Inferior parietal cortex (tissue), 1 donor: Measurements from ENCODE around the gene ANAPC16.
"Not testable (repeated sequence)": the region's sequence is repeated elsewhere in the genome, so short reads cannot be mapped to it uniquely, and the experiment has no call there.

Source experiments
- DNase-seq: peaks from one replicate; pipeline ENCODE4 v3.0.0-alpha.2; 2016; ENCODE audit errors: extremely low spot score

The ANAPC16 gene

DNA sequence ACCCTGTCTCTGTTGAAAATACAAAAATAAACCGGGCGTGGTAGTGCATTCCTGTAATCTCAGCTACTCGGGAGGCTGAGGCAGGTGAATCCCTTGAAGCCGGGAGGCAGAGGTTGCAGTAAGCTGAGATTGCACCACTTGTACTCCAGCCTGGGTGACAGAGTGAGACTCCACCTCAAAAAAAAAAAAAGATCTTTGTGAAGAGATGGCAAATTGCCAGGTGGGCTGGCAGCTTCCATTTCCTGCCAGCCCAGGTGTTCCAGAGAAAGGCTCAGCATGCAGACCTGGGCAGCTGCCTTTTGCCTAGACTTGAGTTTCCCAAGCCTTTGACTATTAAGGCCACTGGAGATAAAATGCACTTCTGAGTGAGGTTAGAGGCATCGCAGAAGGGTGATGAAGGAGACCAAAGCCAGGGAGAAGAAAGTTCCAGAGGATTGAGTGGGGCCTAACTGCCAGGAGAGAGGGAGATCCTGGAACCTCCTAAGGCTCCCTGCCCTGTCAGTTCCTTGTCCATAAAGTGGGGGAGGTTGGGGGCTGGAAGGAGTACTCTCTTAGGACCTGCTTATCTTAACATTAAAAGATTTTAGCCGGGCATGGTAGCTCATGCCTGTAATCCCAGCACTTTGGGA, 47.9 kb downstream of the ANAPC16 start:
- DNase-seq: no peak

DNA sequence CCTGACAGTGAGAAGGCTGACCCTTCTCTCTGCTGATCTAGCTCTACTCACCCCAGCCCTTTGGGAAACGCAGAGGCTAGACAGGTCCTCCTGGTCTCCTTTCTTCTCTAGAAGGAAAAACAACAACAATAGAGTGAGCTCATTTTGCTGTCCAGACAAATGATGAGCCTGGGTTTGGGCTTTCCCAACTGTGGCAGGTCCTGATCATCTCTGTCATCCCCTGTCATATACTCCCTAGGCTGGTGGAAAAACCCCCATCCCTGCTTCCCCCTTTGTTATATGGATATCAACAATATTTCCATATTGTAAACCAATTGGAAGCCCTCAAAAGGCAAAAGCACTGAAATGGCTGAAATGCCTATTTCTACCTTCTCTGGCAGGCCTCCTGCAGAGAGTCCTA, 48.7 kb downstream of the ANAPC16 start:
- DNase-seq: no peak

DNA sequence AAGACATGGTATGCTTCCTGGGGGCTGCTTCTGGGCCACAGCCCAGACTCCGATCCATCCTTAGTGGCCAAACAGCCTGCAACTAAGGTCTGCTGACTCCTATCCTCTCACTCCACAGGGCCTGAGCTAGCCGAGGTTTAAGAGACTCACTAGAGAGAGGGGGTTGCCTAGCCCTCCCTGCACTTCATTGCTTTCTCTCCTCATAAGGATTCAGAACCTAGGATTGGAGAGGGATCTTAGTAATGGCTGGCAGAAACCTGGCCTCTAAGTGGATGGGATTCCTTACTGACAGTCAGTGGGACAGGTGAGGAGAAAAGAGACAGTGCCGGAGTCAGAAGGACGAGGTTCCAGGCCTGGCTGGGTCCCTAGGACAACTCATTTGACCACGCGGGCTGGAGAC, 49.7 kb downstream of the ANAPC16 start:
- no peak for DNase-seq

DNA sequence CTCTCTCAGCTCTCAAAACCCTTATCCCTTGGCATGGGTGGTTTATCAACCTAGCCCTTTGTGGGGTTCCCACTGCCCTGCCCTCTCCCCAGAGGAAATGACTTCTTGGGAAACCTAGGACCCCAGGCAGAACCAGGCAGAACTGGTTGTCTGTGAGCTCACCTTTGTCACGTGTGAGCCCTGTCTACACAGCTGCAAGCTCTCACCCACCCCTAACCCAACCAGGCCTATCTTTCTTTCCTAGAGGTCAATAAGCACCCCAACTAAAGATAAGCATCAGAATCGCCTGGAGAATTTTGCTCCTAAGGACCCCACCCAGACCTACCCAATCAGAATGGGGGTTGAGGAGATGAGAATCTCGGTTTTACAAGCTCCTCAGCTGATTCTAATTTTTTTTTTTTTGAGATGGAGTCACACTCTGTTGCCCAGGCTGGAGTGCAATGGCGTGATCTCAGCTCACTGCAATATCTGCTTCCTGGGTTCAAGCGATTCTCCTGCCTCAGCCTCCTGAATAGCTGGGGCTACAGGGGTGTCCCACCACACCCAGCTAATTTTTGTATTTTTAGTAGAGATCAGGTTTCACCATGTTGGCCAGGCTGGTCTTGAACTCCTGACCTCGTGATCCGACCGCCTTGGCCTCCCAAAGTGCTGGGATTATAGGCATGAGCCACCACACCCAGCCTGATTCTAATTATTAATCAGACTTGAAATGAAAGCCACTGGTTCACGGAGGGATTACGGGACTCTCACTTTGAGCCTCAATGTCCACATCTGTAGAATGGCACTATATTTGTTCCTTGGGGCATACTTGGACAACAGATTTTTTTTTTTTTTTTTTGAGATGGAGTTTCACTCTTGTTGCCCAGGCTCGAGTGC, 50.4 kb downstream of the ANAPC16 start:
- DNase-seq: no peak

DNA sequence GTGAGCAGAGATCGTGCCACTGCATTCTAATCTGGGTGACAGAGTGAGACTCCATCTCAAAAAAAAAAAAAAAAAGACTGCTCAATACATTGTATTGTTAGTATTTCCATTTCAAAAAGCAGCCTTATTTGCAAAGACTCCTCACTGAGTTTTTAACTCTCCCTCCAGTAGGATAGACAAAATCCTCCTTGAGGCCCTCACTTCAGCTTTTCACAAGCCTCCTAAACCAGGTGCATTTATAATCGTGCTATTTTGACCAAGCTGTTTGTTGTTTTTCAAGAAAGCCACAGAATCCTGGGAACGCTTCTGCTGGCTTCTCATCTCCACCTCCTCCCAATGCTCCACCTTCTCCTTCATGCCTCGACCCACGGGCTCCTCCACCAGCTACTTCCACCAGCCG, 51.6 kb downstream of the ANAPC16 start:
- DNase-seq: no peak

DNA sequence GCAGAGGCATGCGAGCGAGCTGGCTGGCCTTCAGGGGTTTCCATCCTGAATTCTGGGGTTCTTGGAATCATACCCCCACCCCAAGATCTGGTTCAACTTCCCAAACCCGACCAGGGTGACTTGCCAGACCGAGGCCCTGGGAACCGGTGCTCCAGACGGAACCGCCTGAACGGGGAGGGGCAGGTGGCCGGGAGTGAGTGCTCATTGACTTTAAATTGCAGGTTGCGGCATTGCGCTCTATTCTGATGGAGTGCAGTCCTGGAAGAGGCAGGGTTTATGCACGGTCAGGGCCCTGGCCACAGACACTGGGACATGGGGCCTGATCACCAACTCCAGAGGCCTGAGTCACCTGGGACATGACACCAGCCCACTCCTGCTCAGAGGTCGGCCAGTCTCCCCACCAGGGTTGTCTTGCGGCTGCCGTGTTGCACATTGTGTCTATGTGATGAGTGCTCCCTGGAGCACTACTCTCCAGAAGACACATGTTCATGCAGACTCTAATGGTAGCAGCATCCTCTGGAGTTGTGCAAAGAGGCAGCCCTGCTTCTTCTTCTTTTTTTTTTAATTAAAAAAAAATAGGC, 52.1 kb downstream of the ANAPC16 start:
- DNase-seq: no peak

DNA sequence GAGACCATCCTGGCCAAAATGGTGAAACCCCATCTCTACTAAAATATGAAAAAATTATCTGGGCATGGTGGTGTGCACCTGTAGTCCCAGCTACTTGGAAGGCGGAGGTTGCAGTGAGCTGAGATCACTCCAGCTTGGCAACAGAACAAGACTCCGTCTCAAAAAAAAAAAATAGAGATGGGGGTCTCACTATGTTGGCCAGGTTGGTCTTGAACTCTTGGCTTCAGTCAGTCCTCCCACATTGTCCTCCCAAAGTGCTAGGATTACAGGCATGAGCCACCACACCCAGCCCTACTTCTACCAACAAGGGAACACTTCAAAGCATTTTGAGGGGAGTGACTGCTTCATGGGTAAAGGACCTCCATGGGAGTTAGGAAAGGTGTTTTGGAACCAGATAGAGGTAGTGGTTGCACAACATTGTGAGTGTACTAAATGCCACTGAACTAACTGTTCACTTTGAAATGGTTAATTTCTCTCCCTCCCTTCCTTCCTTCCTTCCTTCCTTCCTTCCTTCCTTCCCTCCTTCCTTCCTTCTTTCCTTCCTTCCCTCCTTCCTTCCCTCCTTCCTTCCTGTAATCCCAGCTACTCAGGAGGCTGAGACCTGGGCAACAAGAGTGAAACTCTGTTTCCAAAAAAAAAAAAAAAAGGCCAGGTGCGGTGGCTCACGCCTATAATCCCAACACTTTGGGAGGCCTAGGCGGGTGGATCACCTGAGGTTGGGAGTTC, 52.8 kb downstream of the ANAPC16 start:
- not testable (repeated sequence) for DNase-seq

DNA sequence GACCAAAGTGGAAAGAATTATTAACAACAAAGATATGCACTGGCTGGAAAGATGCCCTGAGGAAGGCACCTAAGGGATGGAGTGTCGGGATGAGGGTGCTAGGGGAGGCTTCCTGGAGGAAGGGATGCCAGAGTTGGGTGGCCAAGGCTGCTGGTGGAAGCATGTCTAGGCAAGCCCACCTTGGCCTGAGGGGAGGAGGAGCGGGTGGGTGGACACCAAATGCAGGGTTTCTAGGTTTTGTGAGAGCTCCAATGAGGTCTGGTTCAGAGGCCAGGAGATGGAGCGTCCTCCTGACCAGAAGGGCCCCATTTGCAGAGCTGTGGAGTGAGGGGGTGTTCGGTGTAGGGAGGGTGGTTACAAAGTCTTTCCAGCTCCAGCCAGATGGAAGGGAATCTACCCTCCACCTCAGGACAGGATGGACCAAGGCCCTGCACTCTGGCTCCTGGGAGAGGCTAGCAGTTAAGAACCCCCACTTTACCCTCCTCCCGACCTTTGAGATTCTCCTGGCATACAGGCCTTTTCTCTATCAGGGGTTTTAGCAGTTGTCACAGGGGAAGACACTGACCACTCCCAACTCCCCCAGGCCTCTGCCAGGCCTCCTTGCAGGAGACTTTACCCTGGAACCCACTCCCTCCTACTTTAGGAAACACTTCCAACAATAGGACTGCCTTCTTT, 54.9 kb downstream of the ANAPC16 start:
- DNase-seq: no peak

DNA sequence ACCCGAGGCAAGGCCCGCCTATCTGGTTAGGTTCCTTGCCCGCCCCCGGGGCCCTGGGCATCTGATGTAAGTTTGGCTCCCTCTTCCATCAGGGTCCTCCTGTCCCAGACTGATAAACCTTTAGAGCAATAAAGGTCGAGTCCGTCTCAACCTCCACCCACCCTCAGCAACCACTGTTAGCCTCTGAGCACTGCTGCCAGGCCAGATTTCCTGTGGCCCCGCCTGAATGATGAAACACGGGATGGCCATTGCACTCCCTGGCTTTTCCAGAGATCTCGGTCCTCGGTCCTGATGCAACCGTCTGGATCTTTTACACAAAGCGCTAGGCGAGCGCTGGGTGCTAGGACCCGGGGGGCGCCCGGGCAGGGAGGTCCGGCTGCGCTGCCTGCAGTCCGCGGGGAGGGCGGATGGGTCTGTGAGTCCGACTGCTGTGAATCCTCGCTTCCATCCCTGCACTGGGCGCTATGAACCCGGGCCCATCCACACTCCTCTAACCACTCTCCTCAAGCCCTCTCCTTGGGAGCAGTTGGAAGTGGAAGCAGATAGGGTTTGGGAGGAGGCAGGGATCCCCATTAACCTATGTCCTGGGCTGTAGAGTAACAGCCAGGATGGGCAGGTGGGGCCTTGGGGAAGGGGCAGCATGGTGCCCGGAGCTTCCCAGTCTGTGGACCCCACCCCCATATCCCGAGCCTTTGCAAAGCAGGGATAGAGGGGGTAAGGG, 57.0 kb downstream of the ANAPC16 start:
- DNase-seq: peak; percentile 87

DNA sequence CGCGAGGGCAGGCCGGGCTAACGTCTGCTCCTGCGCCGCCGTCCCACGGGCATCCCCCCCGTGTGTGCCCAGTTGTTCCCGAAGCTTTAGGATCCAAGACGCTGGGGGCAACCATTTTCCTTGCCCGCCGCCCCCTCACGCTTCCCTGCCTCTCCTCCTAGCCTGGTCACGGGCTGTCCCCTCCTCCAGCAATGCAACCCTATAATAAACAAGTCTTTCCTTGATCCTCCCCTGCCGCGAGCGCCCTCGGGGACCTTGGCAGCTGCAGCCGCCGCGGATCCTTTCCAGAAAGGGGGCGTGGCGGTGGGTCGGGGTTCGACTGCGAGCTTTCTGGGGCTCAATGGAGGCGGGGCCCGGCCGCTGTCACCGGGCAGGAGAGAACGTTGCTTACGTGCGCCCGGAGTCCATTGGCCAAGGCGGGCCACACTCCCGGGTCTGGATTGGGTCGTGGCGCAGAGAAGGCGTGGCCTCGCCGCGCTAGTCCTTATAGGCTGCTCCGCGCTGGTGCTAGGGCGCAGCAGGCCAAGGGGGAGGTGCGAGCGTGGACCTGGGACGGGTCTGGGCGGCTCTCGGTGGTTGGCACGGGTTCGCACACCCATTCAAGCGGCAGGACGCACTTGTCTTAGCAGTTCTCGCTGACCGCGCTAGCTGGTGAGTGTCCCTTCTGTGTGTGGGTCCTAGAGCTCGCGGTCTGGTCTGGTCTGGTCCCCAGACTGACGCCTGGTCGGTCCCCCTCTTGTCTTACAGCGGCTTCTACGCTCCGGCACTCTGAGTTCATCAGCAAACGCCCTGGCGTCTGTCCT, 57.8 kb downstream of the ANAPC16 start, which contains the start of gene DDIT4:
Gene DDIT4 (plus strand): TSS at position 515 of the 803 bp plus-strand sequence. CDS start 293 bp downstream, outside the sequence.
- peak; percentile 98 for DNase-seq

DNA sequence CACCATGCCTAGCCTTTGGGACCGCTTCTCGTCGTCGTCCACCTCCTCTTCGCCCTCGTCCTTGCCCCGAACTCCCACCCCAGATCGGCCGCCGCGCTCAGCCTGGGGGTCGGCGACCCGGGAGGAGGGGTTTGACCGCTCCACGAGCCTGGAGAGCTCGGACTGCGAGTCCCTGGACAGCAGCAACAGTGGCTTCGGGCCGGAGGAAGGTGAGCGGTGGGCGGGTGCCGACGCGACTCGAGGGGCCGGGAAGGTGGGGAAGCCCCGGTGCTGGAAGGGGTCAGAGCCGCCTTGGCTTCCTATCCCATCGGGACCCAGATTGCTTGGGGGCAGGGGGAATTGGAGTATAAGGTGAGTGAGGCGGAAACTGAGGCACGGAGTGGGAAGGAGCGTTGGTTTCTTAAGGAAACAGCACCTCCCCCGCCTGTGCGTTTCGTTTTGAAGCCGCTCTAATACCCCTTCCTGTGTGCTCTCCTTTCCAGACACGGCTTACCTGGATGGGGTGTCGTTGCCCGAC, 58.5 kb downstream of the ANAPC16 start:
- no peak for DNase-seq

DNA sequence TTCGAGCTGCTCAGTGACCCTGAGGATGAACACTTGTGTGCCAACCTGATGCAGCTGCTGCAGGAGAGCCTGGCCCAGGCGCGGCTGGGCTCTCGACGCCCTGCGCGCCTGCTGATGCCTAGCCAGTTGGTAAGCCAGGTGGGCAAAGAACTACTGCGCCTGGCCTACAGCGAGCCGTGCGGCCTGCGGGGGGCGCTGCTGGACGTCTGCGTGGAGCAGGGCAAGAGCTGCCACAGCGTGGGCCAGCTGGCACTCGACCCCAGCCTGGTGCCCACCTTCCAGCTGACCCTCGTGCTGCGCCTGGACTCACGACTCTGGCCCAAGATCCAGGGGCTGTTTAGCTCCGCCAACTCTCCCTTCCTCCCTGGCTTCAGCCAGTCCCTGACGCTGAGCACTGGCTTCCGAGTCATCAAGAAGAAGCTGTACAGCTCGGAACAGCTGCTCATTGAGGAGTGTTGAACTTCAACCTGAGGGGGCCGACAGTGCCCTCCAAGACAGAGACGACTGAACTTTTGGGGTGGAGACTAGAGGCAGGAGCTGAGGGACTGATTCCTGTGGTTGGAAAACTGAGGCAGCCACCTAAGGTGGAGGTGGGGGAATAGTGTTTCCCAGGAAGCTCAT, 59.0 kb downstream of the ANAPC16 start:
- no peak for DNase-seq

DNA sequence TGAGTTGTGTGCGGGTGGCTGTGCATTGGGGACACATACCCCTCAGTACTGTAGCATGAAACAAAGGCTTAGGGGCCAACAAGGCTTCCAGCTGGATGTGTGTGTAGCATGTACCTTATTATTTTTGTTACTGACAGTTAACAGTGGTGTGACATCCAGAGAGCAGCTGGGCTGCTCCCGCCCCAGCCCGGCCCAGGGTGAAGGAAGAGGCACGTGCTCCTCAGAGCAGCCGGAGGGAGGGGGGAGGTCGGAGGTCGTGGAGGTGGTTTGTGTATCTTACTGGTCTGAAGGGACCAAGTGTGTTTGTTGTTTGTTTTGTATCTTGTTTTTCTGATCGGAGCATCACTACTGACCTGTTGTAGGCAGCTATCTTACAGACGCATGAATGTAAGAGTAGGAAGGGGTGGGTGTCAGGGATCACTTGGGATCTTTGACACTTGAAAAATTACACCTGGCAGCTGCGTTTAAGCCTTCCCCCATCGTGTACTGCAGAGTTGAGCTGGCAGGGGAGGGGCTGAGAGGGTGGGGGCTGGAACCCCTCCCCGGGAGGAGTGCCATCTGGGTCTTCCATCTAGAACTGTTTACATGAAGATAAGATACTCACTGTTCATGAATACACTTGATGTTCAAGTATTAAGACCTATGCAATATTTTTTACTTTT, 59.7 kb downstream of the ANAPC16 start:
- no peak for DNase-seq

DNA sequence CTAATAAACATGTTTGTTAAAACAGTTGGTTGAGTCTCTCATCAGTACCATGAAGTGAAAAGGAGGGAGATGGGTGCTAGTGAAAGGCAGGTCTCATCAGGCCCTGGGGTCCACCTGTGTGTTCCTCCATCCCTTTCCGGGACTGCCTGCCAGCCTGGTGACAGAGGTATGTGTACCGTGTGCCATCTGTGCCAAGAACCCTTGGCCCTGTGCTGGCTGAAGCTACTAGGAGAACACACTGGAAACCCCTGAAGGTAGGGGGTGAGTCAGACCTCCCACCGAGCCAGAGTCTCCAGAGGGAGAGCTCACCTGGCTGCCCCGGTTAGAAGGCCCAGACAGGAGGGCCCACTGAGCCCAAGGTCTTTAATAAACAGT, 60.2 kb downstream of the ANAPC16 start:
- no peak for DNase-seq

DNA sequence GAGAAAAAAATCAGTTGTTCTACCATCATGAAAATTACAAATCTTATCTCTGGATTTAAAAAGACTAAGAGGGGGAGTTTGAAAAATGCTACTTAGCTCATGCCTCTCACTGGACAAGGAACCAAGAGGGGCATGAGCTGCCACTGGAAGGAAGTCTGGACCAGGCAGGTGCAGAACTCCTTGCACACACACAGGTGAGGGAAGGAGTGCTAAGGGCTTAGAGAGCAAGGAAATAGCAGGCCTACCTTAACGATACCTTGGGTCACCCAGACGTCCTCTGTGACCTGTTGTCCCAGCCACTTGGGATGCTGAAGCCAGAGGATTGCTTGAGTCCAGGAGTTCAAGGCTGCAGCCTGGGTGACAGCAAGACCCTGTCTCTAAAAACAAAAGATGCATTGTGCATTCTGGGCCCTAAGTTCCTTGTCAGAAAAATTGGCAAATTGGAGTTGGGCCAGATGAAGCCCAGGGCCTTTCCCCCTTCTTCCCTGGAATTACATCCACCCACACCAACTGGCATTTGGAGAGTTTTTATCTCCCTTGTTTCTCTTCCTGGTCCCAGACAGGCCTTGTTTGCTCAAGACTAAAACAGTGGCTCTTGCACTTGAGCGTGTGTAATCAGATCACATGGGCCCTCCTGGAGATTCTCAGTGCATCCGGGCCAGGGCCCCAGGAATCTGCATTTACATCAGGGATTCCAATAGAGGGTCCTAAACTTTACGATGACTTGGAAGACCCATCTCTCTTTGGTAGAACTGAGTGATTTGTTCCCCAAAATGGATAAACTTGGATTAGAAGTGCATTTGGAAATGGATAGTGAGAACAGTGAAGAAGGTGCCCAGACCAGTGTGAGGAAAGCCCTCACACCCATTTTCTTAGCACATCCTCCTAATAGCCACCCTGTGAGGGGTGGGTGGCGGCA, 60.9 kb downstream of the ANAPC16 start:
- DNase-seq: no peak

DNA sequence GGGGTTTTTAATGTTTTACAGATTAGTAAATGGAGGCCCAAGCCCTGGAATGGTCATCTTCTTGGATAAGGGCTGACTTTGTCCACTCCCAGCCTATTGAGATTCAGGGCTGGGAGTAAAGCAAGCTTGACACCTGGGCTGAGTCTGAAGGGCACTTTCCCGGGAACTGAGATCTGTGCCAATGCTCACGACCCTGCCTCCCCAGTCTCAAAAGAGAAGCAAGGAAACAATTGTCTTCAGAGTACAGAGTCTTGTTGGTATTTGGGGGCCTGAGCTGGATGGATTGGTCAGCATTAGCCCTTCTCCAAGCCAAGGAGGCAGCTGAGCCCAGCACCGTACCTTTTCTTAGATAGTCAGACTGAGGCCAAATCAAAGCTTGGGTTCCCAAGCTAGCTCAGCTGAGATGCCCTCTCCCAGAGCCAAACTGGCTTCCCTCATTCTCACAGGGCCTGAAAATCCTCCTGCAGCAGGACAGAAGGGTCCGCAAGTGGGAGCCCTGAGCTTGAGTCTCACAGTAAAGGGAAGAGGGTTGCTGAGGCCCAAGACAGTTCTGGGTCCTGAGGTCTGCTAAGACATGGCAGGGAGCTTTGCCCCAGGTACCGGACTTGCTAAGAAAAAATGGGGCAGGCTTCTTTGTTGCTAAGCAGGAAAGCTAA, 61.7 kb downstream of the ANAPC16 start:
- DNase-seq: no peak

DNA sequence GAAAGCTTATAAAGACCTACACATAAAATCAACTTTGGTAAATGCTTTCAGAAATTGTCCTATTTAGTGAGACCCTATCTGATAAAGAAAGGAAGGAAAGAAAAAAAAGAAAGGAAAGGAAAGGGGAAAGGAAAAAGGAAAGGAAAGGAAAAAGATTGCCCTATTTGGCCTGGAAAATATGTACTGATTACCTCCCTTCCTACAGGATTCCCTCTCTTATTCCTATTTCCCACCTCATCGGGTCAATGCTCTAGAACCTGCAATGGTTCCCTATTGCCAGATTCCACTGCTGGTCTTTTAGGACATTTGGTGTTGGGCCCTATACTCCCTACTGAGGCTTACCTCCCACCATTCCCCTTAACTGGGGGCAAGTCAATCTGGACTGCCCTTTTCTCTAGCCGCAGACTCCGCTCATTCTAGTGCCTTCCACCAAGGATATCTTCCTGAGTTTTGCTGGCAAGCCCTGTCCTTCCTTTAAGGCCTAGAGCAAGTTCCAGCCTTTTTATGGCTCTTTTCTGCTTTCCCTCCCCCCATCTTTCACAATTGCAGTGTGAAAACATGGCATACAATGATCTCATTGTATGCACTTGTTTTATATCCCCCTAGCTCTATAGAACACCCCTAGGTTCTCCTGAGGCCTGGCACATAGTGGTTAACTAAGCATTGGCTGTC, 62.3 kb downstream of the ANAPC16 start:
- no peak for DNase-seq
